Measurements from ENCODE around the gene CCDC97.

Gene CCDC97

DNA sequence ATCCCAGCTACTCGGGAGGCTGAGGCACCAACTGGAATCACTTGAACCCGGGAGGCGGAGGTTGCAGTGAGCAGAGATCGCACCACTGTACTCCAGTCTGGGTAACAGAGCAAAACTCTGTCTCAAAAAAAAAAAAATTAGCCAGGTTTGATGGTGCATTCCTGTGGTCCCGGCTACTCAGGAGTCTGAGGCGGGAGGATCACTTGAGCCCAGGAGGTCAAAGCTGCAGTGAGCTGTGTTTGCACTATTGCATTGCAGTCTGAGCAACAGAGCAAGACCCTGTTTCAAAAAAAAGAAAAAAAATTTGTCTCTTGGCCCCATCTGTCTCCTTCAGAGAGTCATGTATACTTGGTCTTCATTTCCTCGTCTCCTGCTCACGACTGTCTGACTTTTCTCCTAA is 1.6 kb downstream of the CCDC97 start:
- no peak for FAIRE-seq
- TF ChIP-seq, protein P1, sequence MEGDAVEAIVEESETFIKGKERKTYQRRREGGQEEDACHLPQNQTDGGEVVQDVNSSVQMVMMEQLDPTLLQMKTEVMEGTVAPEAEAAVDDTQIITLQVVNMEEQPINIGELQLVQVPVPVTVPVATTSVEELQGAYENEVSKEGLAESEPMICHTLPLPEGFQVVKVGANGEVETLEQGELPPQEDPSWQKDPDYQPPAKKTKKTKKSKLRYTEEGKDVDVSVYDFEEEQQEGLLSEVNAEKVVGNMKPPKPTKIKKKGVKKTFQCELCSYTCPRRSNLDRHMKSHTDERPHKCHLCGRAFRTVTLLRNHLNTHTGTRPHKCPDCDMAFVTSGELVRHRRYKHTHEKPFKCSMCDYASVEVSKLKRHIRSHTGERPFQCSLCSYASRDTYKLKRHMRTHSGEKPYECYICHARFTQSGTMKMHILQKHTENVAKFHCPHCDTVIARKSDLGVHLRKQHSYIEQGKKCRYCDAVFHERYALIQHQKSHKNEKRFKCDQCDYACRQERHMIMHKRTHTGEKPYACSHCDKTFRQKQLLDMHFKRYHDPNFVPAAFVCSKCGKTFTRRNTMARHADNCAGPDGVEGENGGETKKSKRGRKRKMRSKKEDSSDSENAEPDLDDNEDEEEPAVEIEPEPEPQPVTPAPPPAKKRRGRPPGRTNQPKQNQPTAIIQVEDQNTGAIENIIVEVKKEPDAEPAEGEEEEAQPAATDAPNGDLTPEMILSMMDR (IDR thresholded peaks at IDR 0.05; ENCODE audit: insufficient read depth, missing control alignments) = no peak
- no peak for DNase-seq (ENCODE audit: insufficient read length, low spot score)

DNA sequence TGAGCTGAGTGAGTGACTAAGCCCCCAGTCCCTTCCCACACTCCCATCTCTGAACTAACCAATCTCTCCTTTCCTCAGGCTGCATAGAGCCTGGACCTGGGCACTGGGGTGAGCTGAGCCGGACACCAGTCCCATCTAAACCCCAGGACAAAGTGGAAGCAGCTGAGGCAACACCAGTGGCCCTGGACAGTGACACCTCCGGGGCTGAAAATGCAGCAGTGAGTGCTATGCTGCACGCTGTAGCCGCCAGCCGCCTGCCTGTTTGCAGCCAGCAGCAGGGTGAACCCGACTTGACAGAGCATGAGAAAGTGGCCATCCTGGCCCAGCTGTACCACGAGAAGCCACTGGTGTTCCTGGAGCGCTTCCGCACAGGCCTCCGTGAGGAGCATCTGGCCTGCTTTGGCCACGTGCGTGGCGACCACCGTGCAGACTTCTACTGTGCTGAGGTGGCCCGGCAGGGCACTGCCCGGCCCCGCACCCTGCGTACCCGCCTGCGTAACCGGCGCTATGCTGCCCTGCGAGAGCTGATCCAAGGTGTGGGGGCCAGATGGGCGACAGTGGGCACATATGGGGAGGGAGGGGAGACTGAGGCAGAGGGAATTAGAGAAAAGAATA is 6.4 kb downstream of the CCDC97 start:
- FAIRE-seq (no peak), DNase-seq (ENCODE audit: insufficient read length, low spot score) (no peak)
- TF ChIP-seq, protein P1 (IDR thresholded peaks at IDR 0.05; ENCODE audit: insufficient read depth, missing control alignments) = no peak

GRCh38 chr19:41318696-41319499 is 8.9 kb downstream of the CCDC97 start:
- FAIRE-seq (no peak), DNase-seq (ENCODE audit: insufficient read length, low spot score) (no peak)
- TF ChIP-seq, protein P1 (IDR thresholded peaks at IDR 0.05; ENCODE audit: insufficient read depth, missing control alignments) = no peak

DNA sequence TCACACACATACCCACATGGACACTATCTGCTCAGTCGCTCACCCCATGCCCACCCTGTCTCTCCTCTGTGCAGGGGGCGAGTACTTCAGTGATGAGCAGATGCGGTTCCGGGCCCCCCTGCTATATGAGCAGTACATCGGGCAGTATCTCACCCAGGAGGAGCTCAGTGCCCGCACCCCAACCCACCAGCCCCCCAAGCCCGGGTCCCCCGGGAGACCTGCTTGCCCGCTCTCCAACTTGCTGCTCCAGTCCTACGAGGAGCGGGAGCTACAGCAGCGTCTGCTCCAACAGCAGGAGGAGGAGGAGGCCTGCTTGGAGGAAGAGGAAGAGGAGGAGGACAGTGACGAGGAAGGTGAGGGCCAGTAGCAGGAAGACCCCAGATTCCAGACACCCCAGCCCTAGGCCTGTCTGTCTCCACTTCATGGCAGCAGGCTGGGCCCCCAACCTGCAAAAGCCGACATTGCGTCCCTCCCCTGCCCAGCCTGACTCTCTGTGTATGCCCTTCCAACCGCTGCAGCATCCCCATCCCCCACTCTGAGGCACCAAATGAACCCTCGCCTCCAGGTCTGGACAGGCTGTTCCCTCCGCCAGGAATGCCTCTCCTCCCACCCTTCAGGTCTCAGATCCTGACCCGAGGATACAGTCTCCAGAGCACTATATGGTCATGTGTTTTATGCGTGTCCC is 9.7 kb downstream of the CCDC97 start:
- FAIRE-seq = no peak
- no peak for DNase-seq (ENCODE audit: insufficient read length, low spot score)
- TF ChIP-seq, protein P1 (IDR thresholded peaks at IDR 0.05; ENCODE audit: insufficient read depth, missing control alignments) = no peak

DNA sequence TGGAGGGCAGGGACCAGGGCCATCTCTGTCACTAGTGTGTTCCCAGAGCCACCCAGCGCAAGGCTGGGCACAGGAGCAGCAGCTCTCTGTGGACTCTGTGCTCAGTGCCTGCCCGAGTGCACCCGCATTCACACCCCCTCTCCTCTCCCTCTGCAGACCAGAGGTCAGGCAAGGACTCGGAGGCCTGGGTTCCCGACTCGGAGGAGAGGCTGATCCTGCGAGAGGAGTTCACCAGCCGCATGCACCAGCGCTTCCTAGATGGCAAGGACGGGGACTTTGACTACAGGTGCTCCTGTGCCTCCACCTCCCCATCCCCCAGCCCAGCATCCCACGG is 10.2 kb downstream of the CCDC97 start:
- DNase-seq (ENCODE audit: insufficient read length, low spot score) = no peak
- FAIRE-seq = no peak
- TF ChIP-seq, protein P1 (IDR thresholded peaks at IDR 0.05; ENCODE audit: insufficient read depth, missing control alignments) = no peak

GRCh38 chr19:41320568-41320967 is 10.6 kb downstream of the CCDC97 start:
- DNase-seq (ENCODE audit: insufficient read length, low spot score) (no peak), FAIRE-seq (no peak)
- TF ChIP-seq, protein P1 (IDR thresholded peaks at IDR 0.05; ENCODE audit: insufficient read depth, missing control alignments) = no peak

Measured in D721Med (cell line).